Smooth muscle cell (in vitro differentiated cells): Measurements from ENCODE around the gene PRRT4. TPM values are rescaled to one million over a fixed set of nuclear protein-coding genes. Genes with fewer than 3 reads are reported as not detected.

ENCODE experiments used
- DNase-seq: peaks from one replicate; lab custom pipeline; 2025; ENCODE audit not compliant: unreplicated experiment; lab: John Stamatoyannopoulos, UW
- H2AFZ ChIP-seq: fragments of 200-600 bp; sonication (generic); 2 replicates; pipeline ENCODE4 v1.6.0; 2016; ENCODE audit warnings: antibody characterized with exemption, low read depth, mild to moderate bottlenecking
- H3F3A ChIP-seq: fragments of 200-600 bp; sonication (generic); 2 replicates; pipeline ENCODE4 v1.6.0; 2017; ENCODE audit warnings: antibody characterized with exemption, low read depth
- H3K27ac ChIP-seq: fragments of 200-600 bp; sonication (generic); 2 replicates; pipeline ENCODE4 v1.5.1; 2016; ENCODE audit warnings: low read depth, mild to moderate bottlenecking
- H3K27me3 ChIP-seq: fragments of 200-600 bp; sonication (generic); 2 replicates; pipeline ENCODE4 v1.6.1; 2016; ENCODE audit warnings: low read depth, mild to moderate bottlenecking
- H3K36me3 ChIP-seq: fragments of 200-600 bp; sonication (generic); 2 replicates; pipeline ENCODE4 v1.5.1; 2016; ENCODE audit warnings: low read depth
- H3K4me1 ChIP-seq: fragments of 200-600 bp; sonication (generic); 2 replicates; pipeline ENCODE4 v1.5.1; 2016; ENCODE audit warnings: low read depth
- H3K4me2 ChIP-seq: fragments of 200-600 bp; sonication (generic); 2 replicates; pipeline ENCODE4 v1.6.0; 2016; ENCODE audit warnings: mild to moderate bottlenecking
- H3K4me3 ChIP-seq: fragments of 200-600 bp; sonication (generic); 2 replicates; pipeline ENCODE4 v1.5.1; 2016; ENCODE audit warnings: mild to moderate bottlenecking
- H3K79me2 ChIP-seq: fragments of 200-600 bp; sonication (generic); 2 replicates; pipeline ENCODE4 v1.6.0; 2016; ENCODE audit warnings: low read depth, mild to moderate bottlenecking
- H3K9ac ChIP-seq: fragments of 200-600 bp; sonication (generic); 2 replicates; pipeline ENCODE4 v1.6.0; 2016; ENCODE audit warnings: low read depth
- H3K9me3 ChIP-seq: fragments of 200-600 bp; sonication (generic); replicated peaks from 2 replicates; pipeline ENCODE4 v1.5.1; 2016; ENCODE audit warnings: low read depth
- H4K20me1 ChIP-seq: fragments of 200-600 bp; sonication (generic); 2 replicates; pipeline ENCODE4 v1.6.0; 2016; ENCODE audit warnings: low read depth
- CTCF ChIP-seq: fragments of 200-600 bp; sonication (generic); IDR thresholded peaks from 2 replicates; pipeline ENCODE4 v1.5.1; 2017; ENCODE audit warnings: borderline replicate concordance, mild to moderate bottlenecking, antibody characterized with exemption; ENCODE audit not compliant: insufficient read depth, poor library complexity, severe bottlenecking
- WGBS: methylation state at CpG from one replicate; pipeline ENCODE4 v1.1.7; 2016; ENCODE audit warnings: low lambda C conversion rate; 5-methylcytosine and 5-hydroxymethylcytosine counted together
- polyA plus RNA-seq: library from polyadenylated mRNA; unstranded; fragments of >200 nt; fragmentation: Nextera tagmentation; extraction: Ambion mirVana; gene quantifications from 2 replicates; pipeline ENCODE4 v1.2.1, GENCODE V29; 2016
- total RNA-seq: library from RNA; depleted of rRNA; stranded (reverse); fragments of >200 nt; gene quantifications from 2 replicates; pipeline ENCODE4 v1.2.3, GENCODE V29; 2014

PRRT4 gene
- total and polyA plus RNA-seq, 2 experiments from 2014 or later: 0.09 to 0.83 TPM

GRCh38 chr7:128373606-128374005 lies 12.1 kb upstream of the PRRT4 start:
- no peak for TF ChIP-seq CTCF
- Histone ChIP-seq H3K36me3 (no peaks in the 10 kb centered on the region), H3K9me3 (no peaks in the 10 kb centered on the region), H3K4me1 (no peaks in the 10 kb centered on the region), H3F3A (no peaks in the 10 kb centered on the region), H3K4me2 (no peak overlapping the region), H4K20me1 (no peaks in the 10 kb centered on the region), H3K79me2 (no peaks in the 10 kb centered on the region), H2AFZ (no peak overlapping the region), H3K9ac (no peak overlapping the region), H3K27me3 (peaks cover 8% of the 10 kb centered on the region), H3K4me3 (no peak overlapping the region), H3K27ac (no peak overlapping the region)
- no peak for DNase-seq
- 94% methylated on average over 2 of the region's 2 CpGs for WGBS

- WGBS: 93% methylated on average over 4 of the region's 4 CpGs
- Histone ChIP-seq H3K27me3 (peaks cover 33% of the 10 kb centered on the region), H3K9ac (no peak overlapping the region), H3K4me2 (no peak overlapping the region), H3K27ac (no peak overlapping the region), H2AFZ (no peak overlapping the region), H3K79me2 (no peaks in the 10 kb centered on the region), H3K36me3 (no peaks in the 10 kb centered on the region), H3K9me3 (no peaks in the 10 kb centered on the region), H3K4me1 (no peaks in the 10 kb centered on the region), H3K4me3 (no peak overlapping the region), H3F3A (no peaks in the 10 kb centered on the region), H4K20me1 (no peaks in the 10 kb centered on the region)
- DNase-seq: no peak
- no peak for TF ChIP-seq CTCF
Observed at GRCh38 chr7:128370491-128370890, 9.0 kb upstream of the PRRT4 start.

DNA sequence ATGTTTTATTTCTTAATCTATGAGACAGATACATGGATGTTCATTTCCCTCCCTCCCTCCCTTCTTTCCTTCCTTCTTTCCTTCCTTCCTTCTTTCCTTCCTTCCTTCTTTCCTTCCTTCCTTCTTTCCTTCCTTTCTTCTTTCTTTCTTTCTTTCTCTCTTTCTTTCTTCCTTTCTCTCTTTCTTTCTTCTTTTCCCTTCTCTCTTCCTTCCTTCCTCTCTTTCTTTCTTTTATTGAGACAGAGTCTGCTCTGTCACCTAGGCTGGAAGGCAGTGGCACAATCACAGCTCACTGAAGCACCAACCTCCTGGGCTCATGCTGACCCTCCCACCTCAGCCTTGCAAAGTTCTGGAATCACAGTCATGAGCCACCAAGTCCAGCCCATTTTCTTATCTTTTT lies 5.5 kb upstream of the PRRT4 start:
- Histone ChIP-seq H3K79me2 (no peaks in the 10 kb centered on the region), H2AFZ (no peak overlapping the region), H3K9ac (no peak overlapping the region), H3K27me3 (peaks cover 58% of the 10 kb centered on the region), H3K4me3 (no peak overlapping the region), H4K20me1 (no peaks in the 10 kb centered on the region), H3K36me3 (no peaks in the 10 kb centered on the region), H3K4me1 (peaks cover 2% of the 10 kb centered on the region), H3F3A (peaks cover 6% of the 10 kb centered on the region), H3K9me3 (no peaks in the 10 kb centered on the region), H3K4me2 (no peak overlapping the region), H3K27ac (no peak overlapping the region)
- no peak for DNase-seq
- TF ChIP-seq CTCF: no peak

- no peaks in the 10 kb centered on the region for H3K36me3 ChIP-seq
- H2AFZ ChIP-seq: no peak overlapping the region
- DNase-seq: no peak
- H3K9me3 ChIP-seq: no peaks in the 10 kb centered on the region
- peaks cover 63% of the 10 kb centered on the region for H3K27me3 ChIP-seq
- WGBS: 60% methylated on average over 1 of the region's 1 CpG
- H3K27ac ChIP-seq: no peak overlapping the region
- H3K79me2 ChIP-seq: no peaks in the 10 kb centered on the region
- H4K20me1 ChIP-seq: no peaks in the 10 kb centered on the region
- no peak overlapping the region for H3K4me3 ChIP-seq
- H3F3A ChIP-seq: peaks cover 6% of the 10 kb centered on the region
- no peak overlapping the region for H3K4me2 ChIP-seq
- no peak overlapping the region for H3K9ac ChIP-seq
- H3K4me1 ChIP-seq: peaks cover 7% of the 10 kb centered on the region
- TF ChIP-seq CTCF: no peak
Observed at GRCh38 chr7:128366300-128366699, 4.8 kb upstream of the PRRT4 start.
